GM06990 (cell line): ENCODE measurements around the gene AGAP1.

ENCODE experiments used
- DNase-seq: peaks from one replicate; pipeline ENCODE4 v3.0.0-alpha.2; 2011; ENCODE audit not compliant: insufficient read length; ENCODE audit errors: extremely low read depth
- H3K27me3 ChIP-seq: replicated peaks from 2 replicates; pipeline ENCODE4 v1.6.0; 2011; ENCODE audit warnings: low read length; ENCODE audit not compliant: control insufficient read depth, insufficient read depth
- H3K36me3 ChIP-seq: 2 replicates; pipeline ENCODE4 v1.5.1; 2011; ENCODE audit warnings: low read length; ENCODE audit not compliant: control insufficient read depth, insufficient read depth
- H3K4me3 ChIP-seq: replicated peaks from 2 replicates; pipeline ENCODE4 v1.5.1; 2011; ENCODE audit warnings: low read depth, mild to moderate bottlenecking, control low read depth, low read length
- CTCF ChIP-seq: IDR thresholded peaks from 2 replicates; pipeline ENCODE4 v1.5.1; 2011; ENCODE audit warnings: low read length, control low read depth, mild to moderate bottlenecking, inconsistent platforms; ENCODE audit not compliant: insufficient read depth, poor library complexity, severe bottlenecking

Gene AGAP1

GRCh38 chr2:235897992-235898391 lies 404.1 kb downstream of the AGAP1 start:
- no peak overlapping the region for H3K4me3 ChIP-seq
- DNase-seq, result no peak
- no peak for TF ChIP-seq CTCF
- H3K27me3 ChIP-seq, result no peaks in the 10 kb centered on the region
- H3K36me3 ChIP-seq, result no peaks in the 10 kb centered on the region

- no peak for TF ChIP-seq CTCF
- no peak for DNase-seq
- Histone ChIP-seq H3K36me3 (no peaks in the 10 kb centered on the region), H3K4me3 (no peak overlapping the region), H3K27me3 (no peaks in the 10 kb centered on the region)
Measured at GRCh38 chr2:235898766-235899165, 404.9 kb downstream of the AGAP1 start.

DNA sequence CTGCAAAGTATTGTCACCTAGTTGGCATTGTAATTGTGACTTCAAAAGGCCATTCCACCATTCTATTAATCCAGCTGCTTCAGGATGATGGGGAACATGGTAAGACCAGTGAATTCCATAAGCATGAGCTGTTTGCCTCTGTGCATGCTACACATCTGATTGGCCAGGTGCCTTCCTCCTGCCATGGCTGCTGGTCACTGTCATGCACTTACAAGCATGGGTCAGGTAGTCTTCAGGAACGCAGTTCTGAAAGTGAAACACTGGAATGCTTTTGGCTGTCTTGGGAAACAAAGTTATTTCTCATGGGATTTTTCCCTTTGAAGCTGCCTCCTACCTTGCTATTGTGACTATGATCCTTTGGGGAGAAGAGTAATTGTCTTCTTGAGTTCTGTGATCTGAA lies 406.8 kb downstream of the AGAP1 start:
- H3K27me3 ChIP-seq, result no peaks in the 10 kb centered on the region
- DNase-seq, result no peak
- no peaks in the 10 kb centered on the region for H3K36me3 ChIP-seq
- no peak overlapping the region for H3K4me3 ChIP-seq
- no peak for TF ChIP-seq CTCF

- Histone ChIP-seq H3K27me3 (no peaks in the 10 kb centered on the region), H3K4me3 (no peak overlapping the region), H3K36me3 (no peaks in the 10 kb centered on the region)
- no peak for DNase-seq
- TF ChIP-seq CTCF, result no peak
Measured at GRCh38 chr2:235901243-235901642, 407.4 kb downstream of the AGAP1 start.

GRCh38 chr2:235903782-235904584 lies 410.1 kb downstream of the AGAP1 start:
- H3K27me3 ChIP-seq, result no peaks in the 10 kb centered on the region
- no peaks in the 10 kb centered on the region for H3K36me3 ChIP-seq
- TF ChIP-seq CTCF, result no peak
- DNase-seq, result no peak
- H3K4me3 ChIP-seq, result no peak overlapping the region

DNA sequence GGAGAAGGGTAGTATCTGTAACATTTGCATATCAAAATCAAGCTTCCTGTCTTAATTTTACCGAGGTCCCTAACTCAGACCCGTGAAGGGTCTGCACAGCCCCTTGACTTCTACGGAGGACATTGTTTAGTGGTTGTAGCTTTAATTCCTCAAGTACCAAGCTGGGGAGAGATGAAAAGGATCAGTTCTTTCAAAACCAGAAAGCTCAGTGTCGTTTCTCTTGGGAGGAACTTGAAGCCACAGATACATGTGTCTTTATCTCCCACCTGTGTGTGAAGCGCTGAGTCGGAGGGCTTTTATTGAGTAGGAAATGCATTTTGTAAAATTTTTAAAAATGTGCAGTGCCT lies 410.7 kb downstream of the AGAP1 start:
- no peaks in the 10 kb centered on the region for H3K36me3 ChIP-seq
- H3K4me3 ChIP-seq, result no peak overlapping the region
- no peaks in the 10 kb centered on the region for H3K27me3 ChIP-seq
- no peak for DNase-seq
- no peak for TF ChIP-seq CTCF
